A673 (cell line): ENCODE results near the gene NELL1. TPM values are rescaled to one million over a fixed set of nuclear protein-coding genes. Genes with fewer than 3 reads are reported as not detected.

Experiments
- BruUV-seq: library from RNA; stranded (reverse); fragments of 400-500 nt; replicated peaks from 2 replicates; lab custom pipeline; 2021; lab: Mats Ljungman, UMichigan
- CTCF ChIA-PET: fragments of 300-600 bp; sonication (Branson Sonifier 250); formaldehyde crosslinking; loops from one replicate; lab custom pipeline; 2022; ENCODE audit warnings: antibody characterized with exemption; lab: Charles Lee
- POLR2A ChIA-PET: fragments of 300-600 bp; sonication (Branson Sonifier 250); formaldehyde crosslinking; loops from one replicate; lab custom pipeline; 2022; ENCODE audit warnings: antibody characterized with exemption; ENCODE audit not compliant: low non-redundant PET; lab: Charles Lee
- DNase-seq: peaks from one replicate; pipeline ENCODE4 v3.0.0-alpha.2; 2015; ENCODE audit warnings: low spot score
- H3K27ac ChIP-seq: fragments of 200-600 bp; sonication (generic); 2 replicates; pipeline ENCODE4 v1.5.1; 2016; ENCODE audit warnings: mixed run types, low read depth, mild to moderate bottlenecking, mixed read lengths, antibody characterized with exemption, low read length; ENCODE audit not compliant: poor library complexity, severe bottlenecking
- H3K27me3 ChIP-seq: fragments of 200-600 bp; sonication (generic); replicated peaks from 2 replicates; pipeline ENCODE4 v1.6.1; 2017; ENCODE audit warnings: mixed run types, low read depth, mild to moderate bottlenecking, mixed read lengths, antibody characterized with exemption, low read length; ENCODE audit not compliant: insufficient read depth, poor library complexity
- H3K36me3 ChIP-seq: fragments of 200-600 bp; sonication (generic); 2 replicates; pipeline ENCODE4 v1.6.1; 2016; ENCODE audit warnings: mixed run types, mild to moderate bottlenecking, mixed read lengths, antibody characterized with exemption, low read length; ENCODE audit not compliant: insufficient read depth, poor library complexity, severe bottlenecking
- H3K4me1 ChIP-seq: fragments of 200-600 bp; sonication (generic); 2 replicates; pipeline ENCODE4 v1.6.1; 2017; ENCODE audit warnings: mixed run types, mild to moderate bottlenecking, mixed read lengths, antibody characterized with exemption, low read length; ENCODE audit not compliant: insufficient read depth, poor library complexity, severe bottlenecking
- H3K4me3 ChIP-seq: fragments of 200-600 bp; sonication (generic); 2 replicates; pipeline ENCODE4 v1.5.1; 2016; ENCODE audit warnings: low read depth, mixed run types, mild to moderate bottlenecking, mixed read lengths, low read length; ENCODE audit not compliant: poor library complexity, severe bottlenecking
- H3K9me3 ChIP-seq: fragments of 200-600 bp; sonication (generic); 2 replicates; pipeline ENCODE4 v1.6.1; 2016; ENCODE audit warnings: mixed run types, low read depth, mild to moderate bottlenecking, mixed read lengths, antibody characterized with exemption, low read length; ENCODE audit not compliant: poor library complexity, severe bottlenecking
- CTCF ChIP-seq: fragments of 300-800, 200-600 bp; sonication (generic); conservative IDR thresholded peaks from 2 replicates; pipeline ENCODE4 v1.5.1; 2017; ENCODE audit warnings: low read depth, mild to moderate bottlenecking, antibody characterized with exemption, low read length, moderate library complexity, mixed read lengths
- EZH2 ChIP-seq: fragments of 200-600 bp; sonication (generic); IDR thresholded peaks from 2 replicates; pipeline ENCODE4 v1.6.1; 2017; ENCODE audit warnings: borderline replicate concordance, low read depth, mild to moderate bottlenecking, mixed read lengths, antibody characterized with exemption, low read length; ENCODE audit not compliant: poor library complexity, severe bottlenecking
- intact Hi-C: fragments of 100-400 bp; cut with micrococcal nuclease; formaldehyde crosslinking; loops from one replicate; pipeline ENCODE4 v1.10.0; 2022; ENCODE audit not compliant: unreplicated experiment
- total RNA-seq: library from RNA; stranded (reverse); gene quantifications from 2 replicates; pipeline ENCODE4 v1.2.3, GENCODE V29; 2021

Gene NELL1
- total RNA-seq, 1 experiment from 2014 or later = 0.32 TPM

GRCh38 chr11:20676658-20677057 lies 7.3 kb downstream of the NELL1 start:
- Histone ChIP-seq H3K4me3 (no peak overlapping the region), H3K4me1 (no peaks in the 10 kb centered on the region), H3K27ac (no peak overlapping the region), H3K36me3 (no peaks in the 10 kb centered on the region), H3K9me3 (no peaks in the 10 kb centered on the region), H3K27me3 (peaks cover 8% of the 10 kb centered on the region)
- ChIA-PET POLR2A (no interaction called here), CTCF (no interaction called here)
- TF ChIP-seq CTCF (no peak), EZH2 (no peak)
- intact Hi-C loops = no loop called here
- BruUV-seq = no TSS peak
- DNase-seq = no peak

GRCh38 chr11:20688761-20689160 lies 19.4 kb downstream of the NELL1 start:
- Histone ChIP-seq H3K27ac (no peak overlapping the region), H3K36me3 (no peaks in the 10 kb centered on the region), H3K9me3 (no peaks in the 10 kb centered on the region), H3K4me3 (no peak overlapping the region), H3K27me3 (no peaks in the 10 kb centered on the region), H3K4me1 (no peaks in the 10 kb centered on the region)
- ChIA-PET POLR2A (no interaction called here), CTCF (no interaction called here)
- intact Hi-C loops = no loop called here
- BruUV-seq = no TSS peak
- TF ChIP-seq CTCF = no peak
- DNase-seq = no peak

- H3K4me3 ChIP-seq = no peak overlapping the region
- intact Hi-C loops = no loop called here
- TF ChIP-seq CTCF (no peak), EZH2 (no peak)
- H3K4me1 ChIP-seq = no peaks in the 10 kb centered on the region
- no TSS peak for BruUV-seq
- POLR2A ChIA-PET = no interaction called here
- no peaks in the 10 kb centered on the region for H3K9me3 ChIP-seq
- CTCF ChIA-PET = no interaction called here
- H3K27me3 ChIP-seq = no peaks in the 10 kb centered on the region
- no peak overlapping the region for H3K27ac ChIP-seq
- DNase-seq = no peak
- H3K36me3 ChIP-seq = no peaks in the 10 kb centered on the region
These were observed 38.5 kb downstream of the NELL1 start for GRCh38 chr11:20707876-20708275.
